ENCODE results near the gene KIDINS220. TPM values are rescaled to one million over a fixed set of nuclear protein-coding genes. Genes with fewer than 3 reads are reported as not detected.

KIDINS220 gene
- total RNA-seq (2022; extraction: Qiagen RNA extraction; ENCODE audit: low read depth), result 16.8 to 23.2 TPM (median 20.1 TPM) in 5 replicates

GRCh38 chr2:8836971-8837794 is at the start of gene KIDINS220:
TSS of gene KIDINS220 (minus strand) at chr2:8837613. CDS start at chr2:8827093, 10,520 bp downstream.

DNA sequence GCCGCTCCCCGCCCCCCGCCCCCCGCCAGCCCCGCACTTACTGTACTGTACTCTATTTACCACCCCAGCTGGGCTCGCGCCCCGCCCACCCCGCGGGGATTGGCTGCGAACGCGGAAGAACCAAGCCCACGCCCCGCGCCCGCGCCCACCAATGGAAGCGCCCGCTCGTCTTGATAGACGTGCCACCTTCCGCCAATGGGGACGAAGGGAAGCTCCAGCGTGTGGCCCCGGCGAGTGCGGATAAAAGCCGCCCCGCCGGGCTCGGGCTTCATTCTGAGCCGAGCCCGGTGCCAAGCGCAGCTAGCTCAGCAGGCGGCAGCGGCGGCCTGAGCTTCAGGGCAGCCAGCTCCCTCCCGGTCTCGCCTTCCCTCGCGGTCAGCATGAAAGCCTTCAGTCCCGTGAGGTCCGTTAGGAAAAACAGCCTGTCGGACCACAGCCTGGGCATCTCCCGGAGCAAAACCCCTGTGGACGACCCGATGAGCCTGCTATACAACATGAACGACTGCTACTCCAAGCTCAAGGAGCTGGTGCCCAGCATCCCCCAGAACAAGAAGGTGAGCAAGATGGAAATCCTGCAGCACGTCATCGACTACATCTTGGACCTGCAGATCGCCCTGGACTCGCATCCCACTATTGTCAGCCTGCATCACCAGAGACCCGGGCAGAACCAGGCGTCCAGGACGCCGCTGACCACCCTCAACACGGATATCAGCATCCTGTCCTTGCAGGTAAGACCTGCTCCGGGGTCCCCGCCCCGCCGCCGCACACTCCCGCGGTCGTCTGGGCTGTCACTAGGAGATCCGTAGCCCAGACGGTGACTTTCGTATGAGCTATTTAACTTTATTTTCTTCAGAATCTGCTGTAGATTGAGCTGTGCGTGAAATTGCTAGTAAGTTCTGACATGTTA is 155.4 kb downstream of the KIDINS220 start, which contains the start of gene ID2:
TSS of gene ID2 (plus strand) at position 271 of the 907 bp plus-strand sequence. CDS start at position 381, 110 bp downstream.

Other genes with a start within 250 kb of the KIDINS220 start
- gene ID2, start 155.6 kb downstream of the KIDINS220 start, total RNA-seq (2022; extraction: Qiagen RNA extraction; ENCODE audit: low read depth), result 68.4 to 129 TPM (median 110 TPM) in 5 replicates
- gene MBOAT2, start 166.1 kb upstream of the KIDINS220 start, total RNA-seq (2022; extraction: Qiagen RNA extraction; ENCODE audit: low read depth), result 25.0 to 38.0 TPM (median 33.7 TPM) in 5 replicates